IMR-90 (cell line): ENCODE measurements around the gene MYBPC3.

Source experiments
- BHLHE40 ChIP-seq: fragments of 150-350 bp; IDR thresholded peaks from 2 replicates; pipeline ENCODE4 v1.6.1; 2016; ENCODE audit warnings: mild to moderate bottlenecking, low read depth, low read length
- CEBPB ChIP-seq: IDR thresholded peaks from 2 replicates; pipeline ENCODE4 v1.6.1; 2012; ENCODE audit warnings: low read depth, low read length, improper control_type of control experiment
- CHD1 ChIP-seq: IDR thresholded peaks from 2 replicates; pipeline ENCODE4 v1.6.1; 2012; ENCODE audit warnings: low read depth, low read length, improper control_type of control experiment
- CTCF ChIP-seq: conservative IDR thresholded peaks from 2 replicates; pipeline ENCODE4 v1.5.1; 2012; ENCODE audit warnings: mild to moderate bottlenecking, low read depth, low read length, improper control_type of control experiment
- MXI1 ChIP-seq: IDR thresholded peaks from 2 replicates; pipeline ENCODE4 v1.6.1; 2012; ENCODE audit warnings: low read depth, mild to moderate bottlenecking, low read length, moderate library complexity, borderline replicate concordance
- POLR2A ChIP-seq: IDR thresholded peaks from 2 replicates; pipeline ENCODE4 v1.6.1; 2012; ENCODE audit warnings: mild to moderate bottlenecking, low read depth, low read length
- USF2 ChIP-seq: fragments of 150-350 bp; IDR thresholded peaks from 2 replicates; pipeline ENCODE4 v1.6.1; 2017; ENCODE audit warnings: mild to moderate bottlenecking, antibody characterized with exemption, low read length, low read depth

- TF ChIP-seq POLR2A (no peak), BHLHE40 (no peak), CTCF (no peak), CHD1 (no peak), USF2 (no peak), MXI1 (no peak), CEBPB (no peak)
These were observed 27.6 kb upstream of the MYBPC3 start for GRCh38 chr11:47380078-47380477.
